GM12892 (cell line): Measurements from ENCODE around the gene MAP2K4.

Source experiments
- POLR2A ChIP-seq: IDR thresholded peaks from 2 replicates; pipeline ENCODE4 v1.6.1; 2011; ENCODE audit warnings: low read depth, low read length, control low read depth
- POLR2AphosphoS5 ChIP-seq: IDR thresholded peaks from 2 replicates; pipeline ENCODE4 v1.6.1; 2011; ENCODE audit warnings: low read depth, low read length, control low read depth

GRCh38 chr17:12077773-12078172 is 57.1 kb downstream of the MAP2K4 start:
- no peak for TF ChIP-seq POLR2A
- no peak for TF ChIP-seq POLR2AphosphoS5
